ENCODE data around the gene MAP3K9. TPM values are rescaled to one million over a fixed set of nuclear protein-coding genes. Genes with fewer than 3 reads are reported as not detected.

MAP3K9 gene
- total and polyA plus RNA-seq, 2 donors (not counting 3 experiments of a cell fraction or from before 2014, with no cell fraction given) = 0.06 to 0.11 TPM

DNA sequence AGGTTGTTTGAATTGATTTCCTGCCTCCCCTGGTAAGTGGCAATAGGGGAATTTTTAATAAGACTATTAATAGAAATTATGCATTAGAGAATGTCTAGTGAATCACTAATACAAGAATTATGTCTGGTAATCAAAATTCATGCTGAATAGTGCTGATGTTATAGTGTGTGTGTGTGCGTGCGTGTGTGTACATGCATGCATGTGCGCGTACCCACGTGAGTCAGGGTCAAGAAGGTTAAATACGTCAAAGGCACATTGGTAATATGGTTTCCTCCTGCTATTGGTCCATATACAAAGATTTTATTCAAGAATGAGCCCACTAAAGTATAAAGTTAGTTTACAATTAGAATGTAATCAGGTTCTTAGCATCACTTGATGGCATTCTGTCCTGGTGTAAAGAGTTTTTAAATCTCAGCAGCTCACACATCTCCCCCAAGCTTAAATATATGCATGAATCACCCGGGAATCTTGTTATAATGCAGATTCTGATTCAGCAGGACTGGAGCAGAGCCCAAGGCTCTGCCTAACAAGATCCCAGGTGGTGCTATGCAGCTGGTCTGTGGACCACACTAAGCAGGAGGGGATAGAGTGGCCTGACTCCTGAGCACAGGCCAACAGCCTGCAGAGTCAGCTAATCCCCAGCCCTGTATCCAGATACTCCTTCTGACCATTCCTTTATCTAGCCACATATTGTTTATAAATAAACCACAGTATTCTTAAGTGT is 123.7 kb downstream of the MAP3K9 start:
- dilution Hi-C loops (cut with MboI; ENCODE audit: extremely low pct_ligation_motif_present, low sequenced_read_pairs) (no loop called here), intact Hi-C loops (cut with micrococcal nuclease) (no loop called here)
- H3K4me2 ChIP-seq (ENCODE audit: insufficient read depth, low read length) = no peak overlapping the region
- H4K20me1 ChIP-seq (replicated peaks; ENCODE audit: control insufficient read depth, extremely low read depth, insufficient read depth, low read length) = no peaks in the 10 kb centered on the region
- no peaks in the 10 kb centered on the region for H3K27me3 ChIP-seq (ENCODE audit: control insufficient read depth in 2 of 2, insufficient read depth in 2 of 2, low read length in 2 of 2)
- no peaks in the 10 kb centered on the region for H3K9me3 ChIP-seq (replicated peaks; ENCODE audit: control insufficient read depth, insufficient read depth, low read length)
- no peaks in the 10 kb centered on the region for H3K79me2 ChIP-seq (ENCODE audit: control insufficient read depth, insufficient read depth, low read length)
- H3K9ac ChIP-seq (replicated peaks; ENCODE audit: extremely low read depth, insufficient read depth, low read length) = no peak overlapping the region
- no peaks in the 10 kb centered on the region for H3K9me1 ChIP-seq (replicated peaks; ENCODE audit: control insufficient read depth, extremely low read depth, insufficient read depth, low read length)
- ChIA-PET POLR2A (no interaction called here), CTCF (no interaction called here)
- no peak overlapping the region for H2AFZ ChIP-seq (ENCODE audit: low read depth, low read length)
- H3K4me1 ChIP-seq (ENCODE audit: control insufficient read depth, extremely low read depth, insufficient read depth, low read length) = no peaks in the 10 kb centered on the region
- no peaks in the 10 kb centered on the region for H3K36me3 ChIP-seq (ENCODE audit: control insufficient read depth in 2 of 2, extremely low read depth in 1 of 2, insufficient read depth in 2 of 2, low read length in 2 of 2)
- H3K27ac ChIP-seq (ENCODE audit: insufficient read depth, low read depth, low read length) = no peak overlapping the region
- no peak for DNase-seq (ENCODE audit: low read depth, low spot score)
- H3K4me3 ChIP-seq (replicated peaks in 1 of 3; ENCODE audit: insufficient read depth in 1 of 3, low read depth in 1 of 3, low read length in 3 of 3) = no peak overlapping the region
- TF ChIP-seq, protein P1, sequence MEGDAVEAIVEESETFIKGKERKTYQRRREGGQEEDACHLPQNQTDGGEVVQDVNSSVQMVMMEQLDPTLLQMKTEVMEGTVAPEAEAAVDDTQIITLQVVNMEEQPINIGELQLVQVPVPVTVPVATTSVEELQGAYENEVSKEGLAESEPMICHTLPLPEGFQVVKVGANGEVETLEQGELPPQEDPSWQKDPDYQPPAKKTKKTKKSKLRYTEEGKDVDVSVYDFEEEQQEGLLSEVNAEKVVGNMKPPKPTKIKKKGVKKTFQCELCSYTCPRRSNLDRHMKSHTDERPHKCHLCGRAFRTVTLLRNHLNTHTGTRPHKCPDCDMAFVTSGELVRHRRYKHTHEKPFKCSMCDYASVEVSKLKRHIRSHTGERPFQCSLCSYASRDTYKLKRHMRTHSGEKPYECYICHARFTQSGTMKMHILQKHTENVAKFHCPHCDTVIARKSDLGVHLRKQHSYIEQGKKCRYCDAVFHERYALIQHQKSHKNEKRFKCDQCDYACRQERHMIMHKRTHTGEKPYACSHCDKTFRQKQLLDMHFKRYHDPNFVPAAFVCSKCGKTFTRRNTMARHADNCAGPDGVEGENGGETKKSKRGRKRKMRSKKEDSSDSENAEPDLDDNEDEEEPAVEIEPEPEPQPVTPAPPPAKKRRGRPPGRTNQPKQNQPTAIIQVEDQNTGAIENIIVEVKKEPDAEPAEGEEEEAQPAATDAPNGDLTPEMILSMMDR (IDR thresholded peaks at IDR 0.05; ENCODE audit: extremely low read depth in 1 of 2, insufficient read depth in 1 of 2, low read depth in 1 of 2, low read length in 2 of 2) = no peak
- TF ChIP-seq MYC (IDR thresholded peaks at IDR 0.05; ENCODE audit: low read depth, low read length) = no peak
- TF ChIP-seq GATA2 (IDR thresholded peaks at IDR 0.05; ENCODE audit: insufficient read depth, insufficient read length, low read depth, low read length) = no peak
- TF ChIP-seq FOS (IDR thresholded peaks at IDR 0.05; ENCODE audit: borderline replicate concordance, insufficient read depth, low read length) = no peak
- no peak for TF ChIP-seq POLR2A (IDR thresholded peaks at IDR 0.05; ENCODE audit: low read depth, low read length)
- TF ChIP-seq, protein P2, sequence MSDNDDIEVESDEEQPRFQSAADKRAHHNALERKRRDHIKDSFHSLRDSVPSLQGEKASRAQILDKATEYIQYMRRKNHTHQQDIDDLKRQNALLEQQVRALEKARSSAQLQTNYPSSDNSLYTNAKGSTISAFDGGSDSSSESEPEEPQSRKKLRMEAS (IDR thresholded peaks at IDR 0.05; ENCODE audit: insufficient read depth, insufficient read length) = no peak
- no peak for TF ChIP-seq POLR2AphosphoS5 (IDR thresholded peaks at IDR 0.05; ENCODE audit: insufficient read depth, low read depth, low read length)
- no peak for TF ChIP-seq EZH2 (IDR thresholded peaks at IDR 0.05; ENCODE audit: borderline replicate concordance, low read depth, low read length, severe bottlenecking)
- no peak for TF ChIP-seq JUN (IDR thresholded peaks at IDR 0.05; ENCODE audit: borderline replicate concordance, insufficient read depth, insufficient read length, low read depth)
- no TSS peak for BruUV-seq (replicated peaks)
- no peak for FAIRE-seq
